ENCODE data around the gene FICD.

FICD gene

DNA sequence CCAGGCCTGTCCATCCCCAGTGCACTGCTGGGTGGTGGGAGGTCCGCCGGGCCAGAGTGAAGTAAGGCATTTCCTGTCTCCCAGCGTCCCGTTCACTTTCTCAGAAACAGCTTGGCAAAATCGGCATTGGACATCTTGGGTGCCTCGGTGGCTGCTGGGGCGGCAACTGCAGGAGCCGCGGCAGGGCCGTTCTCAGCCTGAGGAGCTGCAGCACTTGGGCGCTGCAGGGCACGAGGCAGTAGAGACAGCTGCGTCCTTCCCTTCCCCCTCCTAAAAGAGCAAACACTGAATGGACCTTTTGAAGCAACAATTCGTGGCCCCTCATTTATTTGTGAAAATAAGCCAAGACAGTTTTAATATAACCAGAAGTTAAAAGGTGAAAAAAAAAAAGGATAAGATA, 8.3 kb downstream of the FICD start:
- Histone ChIP-seq H3K79me1 (ENCODE audit: low read length) (no peaks in the 10 kb centered on the region), H3K9ac (ENCODE audit: low read length) (no peak overlapping the region), H3K36me3 (ENCODE audit: control insufficient read depth in 1 of 2, insufficient read depth in 2 of 2, low read length in 2 of 2) (peaks cover 69 to 84% of the 10 kb centered on the region in 2 experiments), H3K27ac (ENCODE audit: low read depth, low read length) (no peak overlapping the region), H3K9me3 (ENCODE audit: insufficient read depth, low read depth, low read length) (no peaks in the 10 kb centered on the region), H2BK5ac (ENCODE audit: low read depth, low read length, poor library complexity) (no peak overlapping the region), H2BK120ac (ENCODE audit: insufficient read depth, low read length, poor library complexity) (no peak overlapping the region), H3K79me2 (ENCODE audit: control insufficient read depth, insufficient read depth, low read length, poor library complexity) (no peaks in the 10 kb centered on the region), H4K91ac (ENCODE audit: low read depth, low read length) (no peak overlapping the region), H3K18ac (ENCODE audit: low read length) (no peak overlapping the region), H4K12ac (ENCODE audit: low read depth, low read length) (no peak overlapping the region), H3K4me1 (ENCODE audit: control insufficient read depth in 1 of 2, insufficient read depth in 2 of 2, low read length in 2 of 2) (no peaks in the 10 kb centered on the region), H4K8ac (ENCODE audit: low read depth, low read length) (no peak overlapping the region), H3K4me3 (ENCODE audit: low read depth, low read length) (no peak overlapping the region), H2AFZ (ENCODE audit: insufficient read depth, low read length, poor library complexity) (no peak overlapping the region), H3K27me3 (ENCODE audit: insufficient read depth, low read length) (no peaks in the 10 kb centered on the region), H2BK12ac (ENCODE audit: low read length) (no peak overlapping the region), H3K4me2 (ENCODE audit: low read length) (no peak overlapping the region), H3K23ac (ENCODE audit: low read length) (no peak overlapping the region), H3K4ac (ENCODE audit: low read depth, low read length) (no peak overlapping the region), H2AK5ac (ENCODE audit: low read length) (no peak overlapping the region), H3K14ac (ENCODE audit: low read length) (no peak overlapping the region)
- no peak for DNase-seq
- WGBS (ENCODE audit: extremely low coverage, insufficient coverage, insufficient read length): no CpG with 5 or more reads among the region's 14 CpGs

- Histone ChIP-seq H3K36me3 (ENCODE audit: control insufficient read depth in 1 of 2, insufficient read depth in 2 of 2, low read length in 2 of 2) (peaks cover 68 to 85% of the 10 kb centered on the region in 2 experiments), H2AFZ (ENCODE audit: insufficient read depth, low read length, poor library complexity) (no peak overlapping the region), H3K18ac (ENCODE audit: low read length) (no peak overlapping the region), H2BK5ac (ENCODE audit: low read depth, low read length, poor library complexity) (no peak overlapping the region), H3K14ac (ENCODE audit: low read length) (no peak overlapping the region), H3K27ac (ENCODE audit: low read depth, low read length) (no peak overlapping the region), H3K27me3 (ENCODE audit: insufficient read depth, low read length) (no peaks in the 10 kb centered on the region), H4K91ac (ENCODE audit: low read depth, low read length) (no peak overlapping the region), H3K23ac (ENCODE audit: low read length) (no peak overlapping the region), H3K4ac (ENCODE audit: low read depth, low read length) (no peak overlapping the region), H4K12ac (ENCODE audit: low read depth, low read length) (no peak overlapping the region), H3K4me3 (ENCODE audit: low read depth, low read length) (no peak overlapping the region), H2BK12ac (ENCODE audit: low read length) (no peak overlapping the region), H3K79me1 (ENCODE audit: low read length) (no peaks in the 10 kb centered on the region), H3K9me3 (ENCODE audit: insufficient read depth, low read depth, low read length) (no peaks in the 10 kb centered on the region), H3K4me1 (ENCODE audit: control insufficient read depth in 1 of 2, insufficient read depth in 2 of 2, low read length in 2 of 2) (no peaks in the 10 kb centered on the region), H2AK5ac (ENCODE audit: low read length) (no peak overlapping the region), H3K9ac (ENCODE audit: low read length) (no peak overlapping the region), H3K79me2 (ENCODE audit: control insufficient read depth, insufficient read depth, low read length, poor library complexity) (no peaks in the 10 kb centered on the region), H4K8ac (ENCODE audit: low read depth, low read length) (no peak overlapping the region), H2BK120ac (ENCODE audit: insufficient read depth, low read length, poor library complexity) (no peak overlapping the region), H3K4me2 (ENCODE audit: low read length) (no peak overlapping the region)
- WGBS (ENCODE audit: extremely low coverage, insufficient coverage, insufficient read length): no CpG with 5 or more reads among the region's 5 CpGs
- no peak for DNase-seq
Measured at GRCh38 chr12:108525681-108526080, 10.6 kb downstream of the FICD start.

DNA sequence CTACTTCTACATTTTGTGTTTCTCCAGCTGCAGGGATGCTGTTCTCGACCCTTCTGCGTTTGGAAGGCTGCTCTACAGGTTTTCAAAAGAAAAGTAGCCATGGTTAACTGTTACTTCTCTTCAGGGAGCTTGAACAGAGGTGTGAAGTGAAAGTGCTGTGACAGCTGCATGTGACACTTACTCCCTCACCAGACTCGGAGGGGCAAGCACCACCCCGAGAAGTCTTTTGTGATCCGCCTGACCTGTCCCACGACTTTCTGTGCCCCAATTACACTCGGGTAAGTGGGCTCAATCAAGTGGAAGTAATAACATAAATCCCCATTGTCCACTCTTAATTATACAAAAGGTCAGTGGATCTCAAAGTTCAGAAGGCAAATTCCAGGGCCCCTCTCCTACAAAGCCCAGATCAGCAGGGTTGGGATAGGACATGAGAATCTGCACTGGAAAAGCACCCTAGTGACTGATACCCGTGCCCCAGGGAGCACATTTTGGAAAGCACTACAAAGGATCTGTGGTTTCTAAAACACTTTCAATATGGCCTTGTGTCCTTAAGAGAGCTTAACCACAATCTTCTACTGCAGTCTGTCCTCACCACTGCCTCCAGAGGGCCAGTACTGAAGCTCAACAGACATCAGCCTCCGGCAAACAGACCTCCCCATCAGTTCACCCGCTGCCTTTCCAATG, 11.5 kb downstream of the FICD start:
- H3K79me1 ChIP-seq (ENCODE audit: low read length): no peaks in the 10 kb centered on the region
- no peak overlapping the region for H4K91ac ChIP-seq (ENCODE audit: low read depth, low read length)
- H2BK12ac ChIP-seq (ENCODE audit: low read length): no peak overlapping the region
- H3K79me2 ChIP-seq (ENCODE audit: control insufficient read depth, insufficient read depth, low read length, poor library complexity): no peaks in the 10 kb centered on the region
- H3K4me3 ChIP-seq (ENCODE audit: low read depth, low read length): no peak overlapping the region
- no CpG with 5 or more reads among the region's 10 CpGs for WGBS (ENCODE audit: extremely low coverage, insufficient coverage, insufficient read length)
- no peak overlapping the region for H3K14ac ChIP-seq (ENCODE audit: low read length)
- no peak overlapping the region for H2BK120ac ChIP-seq (ENCODE audit: insufficient read depth, low read length, poor library complexity)
- no peak overlapping the region for H4K12ac ChIP-seq (ENCODE audit: low read depth, low read length)
- no peak overlapping the region for H2BK5ac ChIP-seq (ENCODE audit: low read depth, low read length, poor library complexity)
- no peaks in the 10 kb centered on the region for H3K27me3 ChIP-seq (ENCODE audit: insufficient read depth, low read length)
- H3K4me1 ChIP-seq (ENCODE audit: control insufficient read depth in 1 of 2, insufficient read depth in 2 of 2, low read length in 2 of 2): no peaks in the 10 kb centered on the region
- H3K27ac ChIP-seq (ENCODE audit: low read depth, low read length): no peak overlapping the region
- DNase-seq: no peak
- no peaks in the 10 kb centered on the region for H3K9me3 ChIP-seq (ENCODE audit: insufficient read depth, low read depth, low read length)
- no peak overlapping the region for H3K18ac ChIP-seq (ENCODE audit: low read length)
- H4K8ac ChIP-seq (ENCODE audit: low read depth, low read length): no peak overlapping the region
- no peak overlapping the region for H2AFZ ChIP-seq (ENCODE audit: insufficient read depth, low read length, poor library complexity)
- H2AK5ac ChIP-seq (ENCODE audit: low read length): no peak overlapping the region
- peaks cover 65 to 80% of the 10 kb centered on the region in 2 experiments for H3K36me3 ChIP-seq (ENCODE audit: control insufficient read depth in 1 of 2, insufficient read depth in 2 of 2, low read length in 2 of 2)
- H3K23ac ChIP-seq (ENCODE audit: low read length): no peak overlapping the region
- H3K9ac ChIP-seq (ENCODE audit: low read length): no peak overlapping the region
- H3K4me2 ChIP-seq (ENCODE audit: low read length): no peak overlapping the region
- no peak overlapping the region for H3K4ac ChIP-seq (ENCODE audit: low read depth, low read length)

- Histone ChIP-seq H2AK5ac (ENCODE audit: low read length) (no peak overlapping the region), H3K14ac (ENCODE audit: low read length) (no peak overlapping the region), H3K9ac (ENCODE audit: low read length) (peak overlapping the region; percentile 31), H3K18ac (ENCODE audit: low read length) (no peak overlapping the region), H3K79me2 (ENCODE audit: control insufficient read depth, insufficient read depth, low read length, poor library complexity) (no peaks in the 10 kb centered on the region), H3K4me3 (ENCODE audit: low read depth, low read length) (peak overlapping the region; percentile 1), H3K79me1 (ENCODE audit: low read length) (no peaks in the 10 kb centered on the region), H3K9me3 (ENCODE audit: insufficient read depth, low read depth, low read length) (no peaks in the 10 kb centered on the region), H3K4me2 (ENCODE audit: low read length) (no peak overlapping the region), H2BK120ac (ENCODE audit: insufficient read depth, low read length, poor library complexity) (no peak overlapping the region), H3K36me3 (ENCODE audit: control insufficient read depth in 1 of 2, insufficient read depth in 2 of 2, low read length in 2 of 2) (peaks cover 67 to 81% of the 10 kb centered on the region in 2 experiments), H3K23ac (ENCODE audit: low read length) (no peak overlapping the region), H2BK5ac (ENCODE audit: low read depth, low read length, poor library complexity) (no peak overlapping the region), H4K8ac (ENCODE audit: low read depth, low read length) (no peak overlapping the region), H2BK12ac (ENCODE audit: low read length) (no peak overlapping the region), H3K27ac (ENCODE audit: low read depth, low read length) (no peak overlapping the region), H4K91ac (ENCODE audit: low read depth, low read length) (no peak overlapping the region), H3K27me3 (ENCODE audit: insufficient read depth, low read length) (no peaks in the 10 kb centered on the region), H4K12ac (ENCODE audit: low read depth, low read length) (no peak overlapping the region), H3K4me1 (ENCODE audit: control insufficient read depth in 1 of 2, insufficient read depth in 2 of 2, low read length in 2 of 2) (no peaks in the 10 kb centered on the region), H2AFZ (ENCODE audit: insufficient read depth, low read length, poor library complexity) (no peak overlapping the region), H3K4ac (ENCODE audit: low read depth, low read length) (no peak overlapping the region)
- no peak for DNase-seq
- WGBS (ENCODE audit: extremely low coverage, insufficient coverage, insufficient read length): no CpG with 5 or more reads among the region's 6 CpGs
Measured at GRCh38 chr12:108527166-108527496, 12.1 kb downstream of the FICD start.
